ENCODE results near the gene NBPF1. TPM values are rescaled to one million over a fixed set of nuclear protein-coding genes. Genes with fewer than 3 reads are reported as not detected.
"Not testable (repeated sequence)": the region's sequence is repeated elsewhere in the genome, so short reads cannot be mapped to it uniquely, and the experiment has no call there.

NBPF1 gene
- total RNA-seq, 2 experiments from 2014 or later: 11.0 to 34.1 TPM

GRCh38 chr1:16528338-16528737 is 85.0 kb downstream of the NBPF1 start:
- H3K4me2 ChIP-seq (ENCODE audit: low read length); H3K36me3 ChIP-seq (ENCODE audit: insufficient read depth, low read length); POLR2A ChIA-PET; H2AFZ ChIP-seq (ENCODE audit: low read length); DNase-seq (ENCODE audit: low spot score); H3K27ac ChIP-seq (ENCODE audit: low read depth, low read length, poor library complexity, severe bottlenecking); intact Hi-C loops (cut with micrococcal nuclease; ENCODE audit: unreplicated experiment); H3K4me1 ChIP-seq (ENCODE audit: insufficient read depth, low read length, poor library complexity, severe bottlenecking); H3K4me3 ChIP-seq (ENCODE audit: low read depth, low read length, poor library complexity, severe bottlenecking); H3K9me2 ChIP-seq (ENCODE audit: insufficient read depth, low read length); BruUV-seq (replicated peaks); H4K20me1 ChIP-seq (ENCODE audit: insufficient read depth, low read length); CTCF ChIA-PET (ENCODE audit: unreplicated experiment); H3K79me2 ChIP-seq (ENCODE audit: insufficient read depth, low read depth, low read length); H3K9me3 ChIP-seq (ENCODE audit: low read length): not testable (repeated sequence)

GRCh38 chr1:16525769-16526168 is 87.6 kb downstream of the NBPF1 start:
- BruUV-seq (replicated peaks); intact Hi-C loops (cut with micrococcal nuclease; ENCODE audit: unreplicated experiment); H3K9me2 ChIP-seq (ENCODE audit: insufficient read depth, low read length); H3K4me1 ChIP-seq (ENCODE audit: insufficient read depth, low read length, poor library complexity, severe bottlenecking); DNase-seq (ENCODE audit: low spot score); CTCF ChIA-PET (ENCODE audit: unreplicated experiment); H3K36me3 ChIP-seq (ENCODE audit: insufficient read depth, low read length); H3K4me2 ChIP-seq (ENCODE audit: low read length); H3K79me2 ChIP-seq (ENCODE audit: insufficient read depth, low read depth, low read length); H2AFZ ChIP-seq (ENCODE audit: low read length); H3K9me3 ChIP-seq (ENCODE audit: low read length); H4K20me1 ChIP-seq (ENCODE audit: insufficient read depth, low read length); H3K4me3 ChIP-seq (ENCODE audit: low read depth, low read length, poor library complexity, severe bottlenecking); H3K27ac ChIP-seq (ENCODE audit: low read depth, low read length, poor library complexity, severe bottlenecking): not testable (repeated sequence)
- POLR2A ChIA-PET: interaction anchor here (0.8 kb wide), 1 partner anchor 454 kb away, joined by 6 read pairs; no protein-coding TSS in a partner anchor

GRCh38 chr1:16521679-16522078 is 91.7 kb downstream of the NBPF1 start:
- H3K9me3 ChIP-seq (ENCODE audit: low read length); H4K20me1 ChIP-seq (ENCODE audit: insufficient read depth, low read length); H3K4me1 ChIP-seq (ENCODE audit: insufficient read depth, low read length, poor library complexity, severe bottlenecking); H2AFZ ChIP-seq (ENCODE audit: low read length); H3K4me2 ChIP-seq (ENCODE audit: low read length); CTCF ChIA-PET (ENCODE audit: unreplicated experiment); BruUV-seq (replicated peaks); H3K9me2 ChIP-seq (ENCODE audit: insufficient read depth, low read length); H3K79me2 ChIP-seq (ENCODE audit: insufficient read depth, low read depth, low read length); intact Hi-C loops (cut with micrococcal nuclease; ENCODE audit: unreplicated experiment); H3K27ac ChIP-seq (ENCODE audit: low read depth, low read length, poor library complexity, severe bottlenecking); H3K4me3 ChIP-seq (ENCODE audit: low read depth, low read length, poor library complexity, severe bottlenecking); H3K36me3 ChIP-seq (ENCODE audit: insufficient read depth, low read length); DNase-seq (ENCODE audit: low spot score): not testable (repeated sequence)
- POLR2A ChIA-PET: interaction anchor here (0.6 kb wide), 1 partner anchor 85 kb away, joined by 3 read pairs; no protein-coding TSS in a partner anchor

GRCh38 chr1:16521288-16521583 is 92.1 kb downstream of the NBPF1 start:
- ChIA-PET POLR2A (interaction anchor here (0.6 kb wide), 1 partner anchor 85 kb away, joined by 3 read pairs; no protein-coding TSS in a partner anchor), CTCF (ENCODE audit: unreplicated experiment) (no interaction called here)
- H4K20me1 ChIP-seq (ENCODE audit: insufficient read depth, low read length): no peaks in the 10 kb centered on the region
- no peaks in the 10 kb centered on the region for H3K79me2 ChIP-seq (ENCODE audit: insufficient read depth, low read depth, low read length)
- H3K4me2 ChIP-seq (ENCODE audit: low read length): no peak overlapping the region
- H3K9me3 ChIP-seq (ENCODE audit: low read length): no peaks in the 10 kb centered on the region
- TF ChIP-seq EZH2phosphoT487 (IDR thresholded peaks at IDR 0.05; ENCODE audit: borderline replicate concordance, low read depth, low read length) (no peak), CTCF (conservative IDR thresholded peaks at IDR 0.05; ENCODE audit: low read length) (no peak)
- H2AFZ ChIP-seq (ENCODE audit: low read length): no peak overlapping the region
- intact Hi-C loops (cut with micrococcal nuclease; ENCODE audit: unreplicated experiment): no loop called here
- no TSS peak for BruUV-seq (replicated peaks)
- no peaks in the 10 kb centered on the region for H3K4me1 ChIP-seq (ENCODE audit: insufficient read depth, low read length, poor library complexity, severe bottlenecking)
- H3K36me3 ChIP-seq (ENCODE audit: insufficient read depth, low read length): no peaks in the 10 kb centered on the region
- H3K27ac ChIP-seq (ENCODE audit: low read depth, low read length, poor library complexity, severe bottlenecking): no peak overlapping the region
- no peak for DNase-seq (ENCODE audit: low spot score)
- H3K4me3 ChIP-seq (ENCODE audit: low read depth, low read length, poor library complexity, severe bottlenecking): no peak overlapping the region
- H3K9me2 ChIP-seq (ENCODE audit: insufficient read depth, low read length): no peaks in the 10 kb centered on the region

GRCh38 chr1:16520435-16521287 is 92.7 kb downstream of the NBPF1 start:
- BruUV-seq (replicated peaks); CTCF ChIA-PET (ENCODE audit: unreplicated experiment); H3K4me1 ChIP-seq (ENCODE audit: insufficient read depth, low read length, poor library complexity, severe bottlenecking); POLR2A ChIA-PET; H3K4me3 ChIP-seq (ENCODE audit: low read depth, low read length, poor library complexity, severe bottlenecking); H3K9me3 ChIP-seq (ENCODE audit: low read length); H3K36me3 ChIP-seq (ENCODE audit: insufficient read depth, low read length); intact Hi-C loops (cut with micrococcal nuclease; ENCODE audit: unreplicated experiment); H3K4me2 ChIP-seq (ENCODE audit: low read length); H3K79me2 ChIP-seq (ENCODE audit: insufficient read depth, low read depth, low read length); H4K20me1 ChIP-seq (ENCODE audit: insufficient read depth, low read length); H3K9me2 ChIP-seq (ENCODE audit: insufficient read depth, low read length); H3K27ac ChIP-seq (ENCODE audit: low read depth, low read length, poor library complexity, severe bottlenecking); DNase-seq (ENCODE audit: low spot score); H2AFZ ChIP-seq (ENCODE audit: low read length): not testable (repeated sequence)

Measured in OCI-LY7 (cell line).